ENCODE measurements around the gene NPPB. TPM values are rescaled to one million over a fixed set of nuclear protein-coding genes. Genes with fewer than 3 reads are reported as not detected.

Gene NPPB
- total RNA-seq, 2 donors from 2014 or later: not detected

DNA sequence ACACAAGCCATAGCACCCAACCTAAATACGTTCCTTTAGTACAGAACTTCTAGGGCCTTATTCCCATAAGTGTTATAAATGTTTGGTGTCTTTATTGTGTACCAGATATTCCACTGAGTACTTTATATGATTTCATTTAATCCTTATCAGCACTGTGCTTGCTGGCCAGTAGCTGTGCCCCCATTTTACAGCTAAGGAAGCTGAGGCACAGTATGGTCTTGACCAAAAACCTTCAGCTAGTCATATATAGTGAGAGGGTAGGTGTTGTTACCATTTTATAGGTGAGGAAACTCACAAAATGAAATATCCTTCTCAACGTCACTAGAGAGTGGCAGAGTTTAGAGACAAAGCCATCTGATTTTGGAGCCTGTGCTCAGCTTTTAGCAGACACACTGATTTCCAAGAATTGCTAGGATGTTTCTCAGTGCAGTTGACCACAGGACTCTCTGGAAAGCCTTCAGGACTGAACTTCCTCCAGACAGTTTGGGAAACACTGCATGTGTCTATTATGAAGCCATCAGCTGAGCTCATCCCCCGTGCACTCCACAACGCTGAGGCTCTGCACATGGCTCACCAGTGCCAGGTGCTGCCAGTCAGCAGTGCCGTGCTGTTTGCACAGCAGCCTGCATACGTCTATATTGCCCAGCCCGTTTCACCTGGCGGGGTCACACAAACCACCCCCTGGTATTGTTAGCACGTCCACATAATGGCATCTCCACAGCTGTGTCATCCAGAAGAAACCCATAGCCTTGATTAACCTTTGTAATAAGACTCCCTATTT, 26.6 kb downstream of the NPPB start:
- TF ChIP-seq POLR2AphosphoS5 (IDR thresholded peaks at IDR 0.05) (no peak), POLR2A (IDR thresholded peaks at IDR 0.05) (no peak), CTCF (IDR thresholded peaks at IDR 0.05) (no peak)
- no peaks in the 10 kb centered on the region for H3K27me3 ChIP-seq (replicated peaks; ENCODE audit: insufficient read depth)
- intact Hi-C loops (cut with DNase I): no loop called here
- H3K9me3 ChIP-seq: no peaks in the 10 kb centered on the region
- 77% methylated on average over 9 of the region's 9 CpGs for WGBS
- H3K4me3 ChIP-seq: no peak overlapping the region
- H3K4me1 ChIP-seq (replicated peaks): no peaks in the 10 kb centered on the region
- peaks cover 32 to 43% of the 10 kb centered on the region in 2 donors for H3K36me3 ChIP-seq
- no peak overlapping the region for H3K27ac ChIP-seq
- DNase-seq (ENCODE audit: low spot score): no peak

DNA sequence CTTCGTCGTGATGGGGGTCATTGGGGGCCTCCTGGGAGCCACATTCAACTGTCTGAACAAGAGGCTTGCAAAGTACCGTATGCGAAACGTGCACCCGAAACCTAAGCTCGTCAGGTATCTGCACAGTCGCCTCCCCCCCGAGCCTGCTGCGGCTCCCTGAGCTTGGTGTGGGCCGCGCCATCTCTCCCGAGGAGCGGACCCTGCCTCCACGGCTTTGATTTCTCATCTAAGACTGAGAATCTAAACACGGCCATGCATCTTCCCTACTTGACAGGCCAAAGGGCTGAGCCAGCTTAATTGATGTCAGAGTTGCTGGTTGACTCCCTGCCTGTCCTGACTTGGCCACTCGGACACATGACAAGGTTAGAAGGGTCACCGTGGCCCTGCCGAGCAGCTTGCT, 30.2 kb downstream of the NPPB start:
- H3K27me3 ChIP-seq (replicated peaks; ENCODE audit: insufficient read depth): no peaks in the 10 kb centered on the region
- no peaks in the 10 kb centered on the region for H3K4me1 ChIP-seq (replicated peaks)
- TF ChIP-seq CTCF (IDR thresholded peaks at IDR 0.05) (no peak), POLR2AphosphoS5 (IDR thresholded peaks at IDR 0.05) (no peak), POLR2A (IDR thresholded peaks at IDR 0.05) (no peak)
- H3K4me3 ChIP-seq: no peak overlapping the region
- no peak overlapping the region for H3K27ac ChIP-seq
- no peak for DNase-seq (ENCODE audit: low spot score)
- 97% methylated on average over 19 of the region's 19 CpGs for WGBS
- intact Hi-C loops (cut with DNase I): no loop called here
- H3K36me3 ChIP-seq: peaks cover 18 to 27% of the 10 kb centered on the region in 2 donors
- H3K9me3 ChIP-seq: no peaks in the 10 kb centered on the region

DNA sequence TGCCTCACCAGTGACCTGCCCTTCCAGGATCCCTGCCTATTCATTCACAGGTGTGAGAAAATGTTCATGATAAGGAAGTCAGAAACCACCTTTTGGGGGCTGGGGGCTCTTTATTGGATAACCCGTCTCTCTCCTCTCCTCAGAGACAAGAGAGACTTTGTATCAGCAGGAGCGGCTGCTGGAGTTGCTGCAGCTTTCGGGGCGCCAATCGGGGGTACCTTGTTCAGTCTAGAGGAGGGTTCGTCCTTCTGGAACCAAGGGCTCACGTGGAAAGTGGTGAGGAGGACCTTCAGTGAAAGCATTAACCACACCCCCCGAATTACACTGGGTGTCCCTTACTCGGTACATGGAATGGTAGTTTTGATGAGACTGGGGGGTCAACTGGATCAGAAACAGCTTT, 31.8 kb downstream of the NPPB start:
- Histone ChIP-seq H3K27ac (no peak overlapping the region), H3K4me3 (no peak overlapping the region), H3K9me3 (no peaks in the 10 kb centered on the region), H3K27me3 (replicated peaks; ENCODE audit: insufficient read depth) (no peaks in the 10 kb centered on the region), H3K4me1 (replicated peaks) (no peaks in the 10 kb centered on the region), H3K36me3 (peaks cover 14 to 27% of the 10 kb centered on the region in 2 donors)
- TF ChIP-seq CTCF (IDR thresholded peaks at IDR 0.05) (no peak), POLR2A (IDR thresholded peaks at IDR 0.05) (no peak), POLR2AphosphoS5 (IDR thresholded peaks at IDR 0.05) (no peak)
- WGBS: 92% methylated on average over 9 of the region's 9 CpGs
- no peak for DNase-seq (ENCODE audit: low spot score)
- intact Hi-C loops (cut with DNase I): no loop called here

DNA sequence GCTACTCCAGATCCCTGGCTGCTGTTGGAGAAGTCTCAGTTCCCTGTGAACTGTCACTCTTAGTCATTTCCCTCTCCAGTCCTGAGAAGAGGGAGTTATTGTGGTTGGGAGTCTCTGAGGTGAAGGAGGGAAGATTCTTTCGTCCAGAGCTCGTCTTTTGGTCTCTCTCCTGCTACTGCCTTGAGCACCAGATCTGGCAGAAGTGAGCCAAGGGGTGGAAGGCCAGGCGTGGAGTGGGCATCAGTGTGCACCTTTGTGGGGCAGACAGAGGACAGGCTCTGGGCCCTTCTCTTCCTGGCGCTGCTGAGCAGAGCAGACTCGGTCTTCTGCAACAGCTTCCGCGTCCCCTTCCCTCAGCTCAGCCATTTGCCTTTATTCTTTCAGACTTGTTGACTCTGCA, 33.6 kb downstream of the NPPB start:
- 90% methylated on average over 7 of the region's 7 CpGs for WGBS
- Histone ChIP-seq H3K4me3 (no peak overlapping the region), H3K36me3 (peaks cover 14 to 27% of the 10 kb centered on the region in 2 donors), H3K4me1 (replicated peaks) (no peaks in the 10 kb centered on the region), H3K27ac (no peak overlapping the region), H3K27me3 (replicated peaks; ENCODE audit: insufficient read depth) (no peaks in the 10 kb centered on the region), H3K9me3 (no peaks in the 10 kb centered on the region)
- no peak for TF ChIP-seq POLR2AphosphoS5 (IDR thresholded peaks at IDR 0.05)
- no peak for TF ChIP-seq POLR2A (IDR thresholded peaks at IDR 0.05)
- TF ChIP-seq CTCF (IDR thresholded peaks at IDR 0.05): no peak
- intact Hi-C loops (cut with DNase I): no loop called here
- DNase-seq (ENCODE audit: low spot score): no peak

All from prostate gland (tissue), 2 donors.